Caki2 (cell line): ENCODE measurements around the gene AMH. TPM values are rescaled to one million over a fixed set of nuclear protein-coding genes. Genes with fewer than 3 reads are reported as not detected.
"Not testable (repeated sequence)": the region's sequence is repeated elsewhere in the genome, so short reads cannot be mapped to it uniquely, and the experiment has no call there.

ENCODE experiments used
- DNase-seq: peaks from one replicate; pipeline ENCODE4 v3.0.0-alpha.2; 2015; ENCODE audit warnings: low read depth
- in situ Hi-C: cut with HindIII; loops from 2 replicates; pipeline ENCODE4 v1.10.0; 2016; ENCODE audit warnings: low sequenced_read_pairs, low pct_unique_long_range_greater_than_20kb, mixed read lengths
- total RNA-seq: library from RNA; depleted of rRNA; stranded (reverse); fragments of >200 nt; shearing (Covaris generic); gene quantifications from 2 replicates; pipeline ENCODE4 v1.2.3, GENCODE V29; 2014; ENCODE audit warnings: low replicate concordance; rRNA removed

Gene AMH
- 3.0 and 11.7 TPM in 2 replicates for total RNA-seq

DNA sequence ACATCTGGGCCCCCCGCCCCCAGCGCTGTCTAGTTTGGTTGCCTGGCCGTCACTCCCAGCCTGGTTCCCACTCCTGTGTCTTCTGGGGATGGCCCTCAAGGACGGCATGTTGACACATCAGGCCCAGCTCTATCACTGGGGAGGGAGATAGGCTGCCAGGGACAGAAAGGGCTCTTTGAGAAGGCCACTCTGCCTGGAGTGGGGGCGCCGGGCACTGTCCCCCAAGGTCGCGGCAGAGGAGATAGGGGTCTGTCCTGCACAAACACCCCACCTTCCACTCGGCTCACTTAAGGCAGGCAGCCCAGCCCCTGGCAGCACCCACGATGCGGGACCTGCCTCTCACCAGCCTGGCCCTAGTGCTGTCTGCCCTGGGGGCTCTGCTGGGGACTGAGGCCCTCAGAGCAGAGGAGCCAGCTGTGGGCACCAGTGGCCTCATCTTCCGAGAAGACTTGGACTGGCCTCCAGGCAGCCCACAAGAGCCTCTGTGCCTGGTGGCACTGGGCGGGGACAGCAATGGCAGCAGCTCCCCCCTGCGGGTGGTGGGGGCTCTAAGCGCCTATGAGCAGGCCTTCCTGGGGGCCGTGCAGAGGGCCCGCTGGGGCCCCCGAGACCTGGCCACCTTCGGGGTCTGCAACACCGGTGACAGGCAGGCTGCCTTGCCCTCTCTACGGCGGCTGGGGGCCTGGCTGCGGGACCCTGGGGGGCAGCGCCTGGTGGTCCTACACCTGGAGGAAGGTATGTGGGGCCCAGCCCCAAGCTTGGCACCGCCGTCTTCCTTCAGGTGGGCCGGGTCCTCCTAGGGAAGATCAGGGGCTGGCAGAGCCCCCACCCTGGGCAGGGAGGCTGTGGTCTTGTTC is at the start of gene AMH:
Gene AMH, plus strand, starts transcription at position 314 of the 857 bp plus-strand sequence. Its CDS starts 10 bp downstream, at position 324.
- in situ Hi-C loops = no loop called here
- no peak for DNase-seq

DNA sequence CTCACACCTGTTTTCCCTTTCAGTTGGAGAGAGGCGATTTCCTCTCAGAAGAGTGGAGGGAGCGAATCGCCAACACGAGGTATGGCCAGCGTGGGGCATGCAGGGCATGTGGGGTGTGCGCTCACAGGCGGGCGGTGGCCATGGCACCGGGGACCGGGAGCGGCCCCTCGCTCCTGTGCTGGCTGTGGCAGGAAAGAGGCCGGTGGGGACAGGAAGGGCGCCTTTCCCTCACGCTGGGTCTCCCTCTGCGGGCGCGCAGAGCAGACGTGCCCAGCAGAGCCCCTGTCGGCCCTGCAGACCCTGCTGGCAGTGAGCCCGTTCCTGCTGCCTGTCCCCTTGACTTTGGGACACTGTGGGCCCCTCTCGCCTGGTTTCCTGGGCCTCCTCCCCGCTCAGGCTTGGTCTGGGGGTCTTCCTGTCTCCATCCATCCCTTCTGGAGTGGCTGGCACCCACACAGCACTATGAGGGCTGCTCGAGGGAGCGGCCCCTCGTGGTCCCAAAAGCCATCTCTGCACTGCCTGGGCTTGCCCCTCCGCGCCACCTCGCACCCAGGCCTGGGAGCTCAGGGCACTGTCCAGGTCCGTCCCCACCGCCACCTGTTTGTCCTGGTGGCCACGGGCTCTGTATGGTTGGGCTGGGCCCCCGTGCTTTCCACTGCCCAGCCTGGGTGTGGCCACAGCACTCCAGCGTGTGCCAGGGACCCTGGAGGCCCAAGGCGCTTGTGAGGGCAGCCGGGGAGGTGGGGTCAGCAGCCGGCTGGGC is 49.1 kb upstream of the AMH start:
- in situ Hi-C loops = no loop called here
- DNase-seq = no peak

- in situ Hi-C loops = not testable (repeated sequence)
These were observed 48.4 kb upstream of the AMH start for GRCh38 chr19:2200624-2201294.

DNA sequence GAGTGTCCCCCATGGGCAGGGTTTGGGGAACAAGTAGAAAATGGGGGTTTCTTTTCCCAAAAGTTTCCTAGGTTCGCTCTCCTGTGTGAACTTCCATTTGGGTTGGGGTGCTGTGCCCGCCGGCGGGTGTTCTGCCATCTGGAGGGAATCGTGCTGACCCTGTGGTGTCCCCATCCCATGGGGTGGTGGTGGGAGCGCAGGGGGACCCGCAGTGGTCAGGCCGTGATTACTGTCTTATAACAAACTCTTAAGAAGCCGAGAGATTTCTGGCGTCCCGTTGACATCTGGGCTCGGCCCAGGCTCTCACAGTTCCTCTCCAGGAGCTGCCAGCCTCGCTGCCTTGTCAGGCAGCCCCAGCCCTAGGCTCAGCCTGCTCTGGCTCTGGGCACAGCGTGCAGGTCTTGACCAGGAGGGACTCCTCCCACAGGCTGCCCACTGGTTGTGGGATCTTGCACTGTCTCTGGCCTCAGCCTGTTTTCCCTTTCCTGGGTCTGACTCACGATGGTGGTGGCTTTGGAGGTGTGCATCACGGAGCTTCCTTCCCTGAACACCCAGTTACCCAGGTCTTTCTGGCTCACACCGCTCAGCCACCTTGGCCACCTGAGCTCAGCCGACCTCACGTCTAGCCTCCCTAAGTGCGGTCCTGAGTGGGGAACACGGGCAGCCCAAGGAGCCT is 47.5 kb upstream of the AMH start:
- in situ Hi-C loops = no loop called here
- DNase-seq = no peak

More at GRCh38 chr19:2200624-2201294, 48.4 kb upstream of the AMH start:
- not testable (repeated sequence) for DNase-seq

DNA sequence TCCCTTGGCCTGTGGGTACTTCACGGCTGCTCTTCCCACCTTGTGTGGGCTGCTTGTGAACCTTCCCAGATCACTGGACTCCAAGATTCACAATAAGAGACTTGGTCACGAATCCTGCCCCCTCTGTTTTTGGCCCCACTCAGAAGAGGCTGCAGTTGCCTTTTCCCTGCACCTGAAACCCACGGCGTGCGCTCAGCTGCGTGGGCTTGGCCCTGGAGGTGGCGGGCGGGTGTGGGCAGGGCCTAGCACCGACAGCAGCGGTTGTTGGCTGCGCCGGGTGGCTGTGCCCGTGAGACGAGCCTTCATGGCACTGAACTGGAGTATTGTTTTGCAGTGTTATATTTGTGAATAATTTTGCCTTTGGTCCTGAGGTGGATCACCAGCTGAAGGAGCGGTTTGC is 46.8 kb upstream of the AMH start:
- no peak for DNase-seq
- in situ Hi-C loops = no loop called here

GRCh38 chr19:2207008-2207407 is 42.1 kb upstream of the AMH start:
- DNase-seq = no peak
- in situ Hi-C loops = no loop called here

DNA sequence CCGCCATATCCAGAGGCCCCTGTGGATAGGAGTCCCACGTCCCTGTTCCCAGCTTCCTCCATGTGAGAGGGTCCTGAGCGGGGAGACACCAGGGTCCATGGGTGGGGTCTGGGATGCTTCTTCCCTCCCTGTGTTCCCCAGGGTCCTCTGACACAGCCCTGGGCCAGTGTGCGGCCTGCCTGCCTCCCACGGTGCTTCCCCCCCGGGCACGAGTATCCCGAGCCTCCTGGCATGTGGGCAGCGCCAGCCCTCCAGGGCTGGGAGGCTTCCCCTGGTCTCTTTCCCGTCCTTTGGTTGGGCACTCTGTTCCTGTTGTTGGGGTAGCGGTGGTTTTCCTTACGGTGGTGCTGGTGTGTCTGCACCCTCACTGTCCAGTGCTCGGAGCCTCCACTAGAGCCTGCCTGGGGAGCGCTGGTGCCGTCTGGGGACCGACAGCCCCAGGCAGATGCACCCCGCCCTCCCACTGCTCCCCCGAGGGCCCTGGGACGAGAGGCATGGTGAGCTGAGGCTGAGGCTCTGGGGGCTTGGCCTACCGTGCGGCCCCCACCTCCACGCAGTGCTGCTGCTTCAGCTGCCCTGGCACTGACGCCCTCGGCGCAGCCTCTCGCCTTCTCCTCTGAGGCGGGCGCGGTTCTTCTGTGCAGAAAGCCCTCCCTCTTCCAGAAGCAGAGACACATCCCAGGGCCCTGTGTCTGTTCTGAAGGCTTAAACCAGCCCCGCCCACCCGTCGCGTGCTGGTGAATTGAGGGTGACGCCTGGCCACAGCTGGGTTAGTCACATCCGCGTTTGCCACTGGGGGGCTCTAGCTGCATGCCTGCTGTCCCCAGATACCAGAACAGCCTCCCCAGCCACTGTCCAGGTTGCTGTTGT is 40.9 kb upstream of the AMH start:
- in situ Hi-C loops = no loop called here
- no peak for DNase-seq

- in situ Hi-C loops = no loop called here
- no peak for DNase-seq
These were observed 40.1 kb upstream of the AMH start for GRCh38 chr19:2208975-2209374.

DNA sequence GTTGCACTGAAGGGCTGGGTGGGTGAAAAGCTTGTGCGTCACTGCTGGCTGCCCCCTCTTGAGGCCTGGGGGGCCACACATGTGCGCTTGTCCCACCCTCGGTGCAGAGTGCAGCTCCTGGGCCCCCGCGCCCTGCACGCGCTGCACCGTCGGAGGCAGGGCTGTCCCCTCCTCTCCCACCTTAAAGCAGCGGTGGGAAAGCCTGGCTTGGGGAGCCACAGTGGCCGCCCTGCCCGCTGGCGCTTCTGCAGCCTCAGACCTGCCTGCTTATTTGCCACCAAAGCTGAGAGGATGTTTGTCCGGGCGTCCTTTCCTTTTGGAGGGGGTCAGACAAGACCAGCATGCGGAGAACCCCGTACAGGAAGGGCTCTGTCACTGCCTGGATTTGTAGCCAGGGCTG is 39.7 kb upstream of the AMH start:
- DNase-seq = no peak
- in situ Hi-C loops = no loop called here

GRCh38 chr19:2210206-2210605 is 38.9 kb upstream of the AMH start:
- no peak for DNase-seq
- in situ Hi-C loops = no loop called here

DNA sequence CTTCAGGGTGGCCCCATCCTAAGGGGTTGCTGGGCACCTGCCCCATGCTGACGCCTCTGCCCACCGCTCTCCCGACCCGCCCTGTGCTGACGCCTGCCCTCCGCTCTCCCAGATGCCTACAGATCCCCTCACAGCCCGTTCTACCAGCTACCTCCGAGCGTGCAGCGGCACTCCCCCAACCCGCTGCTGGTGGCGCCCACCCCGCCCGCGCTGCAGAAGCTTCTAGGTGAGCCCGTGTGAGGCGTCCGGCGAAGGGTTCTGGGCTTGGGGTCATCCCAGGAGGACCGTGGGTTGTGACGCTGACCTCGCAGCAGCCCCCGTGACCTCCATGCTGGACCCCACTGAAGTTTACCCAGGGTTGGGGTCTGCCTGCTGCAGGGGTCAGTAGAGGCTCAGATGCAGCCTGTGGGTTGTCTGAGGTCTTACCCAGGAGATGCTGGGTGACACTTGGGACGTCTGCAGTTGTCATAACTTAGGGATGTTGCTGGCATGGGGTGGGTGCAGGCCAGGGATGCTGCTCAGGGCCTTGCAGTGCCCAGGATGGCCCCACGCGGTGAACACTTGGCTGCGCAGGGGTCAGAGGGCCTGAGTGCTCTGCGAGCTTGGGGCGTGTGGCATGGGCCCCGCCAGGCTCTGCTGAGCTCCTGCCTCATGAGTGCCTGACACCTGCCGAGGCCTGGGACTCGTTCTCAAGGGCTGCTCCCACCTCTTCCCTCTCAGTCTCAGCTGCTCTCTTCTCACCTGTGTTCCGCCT is 38.0 kb upstream of the AMH start:
- DNase-seq = no peak
- in situ Hi-C loops = no loop called here

DNA sequence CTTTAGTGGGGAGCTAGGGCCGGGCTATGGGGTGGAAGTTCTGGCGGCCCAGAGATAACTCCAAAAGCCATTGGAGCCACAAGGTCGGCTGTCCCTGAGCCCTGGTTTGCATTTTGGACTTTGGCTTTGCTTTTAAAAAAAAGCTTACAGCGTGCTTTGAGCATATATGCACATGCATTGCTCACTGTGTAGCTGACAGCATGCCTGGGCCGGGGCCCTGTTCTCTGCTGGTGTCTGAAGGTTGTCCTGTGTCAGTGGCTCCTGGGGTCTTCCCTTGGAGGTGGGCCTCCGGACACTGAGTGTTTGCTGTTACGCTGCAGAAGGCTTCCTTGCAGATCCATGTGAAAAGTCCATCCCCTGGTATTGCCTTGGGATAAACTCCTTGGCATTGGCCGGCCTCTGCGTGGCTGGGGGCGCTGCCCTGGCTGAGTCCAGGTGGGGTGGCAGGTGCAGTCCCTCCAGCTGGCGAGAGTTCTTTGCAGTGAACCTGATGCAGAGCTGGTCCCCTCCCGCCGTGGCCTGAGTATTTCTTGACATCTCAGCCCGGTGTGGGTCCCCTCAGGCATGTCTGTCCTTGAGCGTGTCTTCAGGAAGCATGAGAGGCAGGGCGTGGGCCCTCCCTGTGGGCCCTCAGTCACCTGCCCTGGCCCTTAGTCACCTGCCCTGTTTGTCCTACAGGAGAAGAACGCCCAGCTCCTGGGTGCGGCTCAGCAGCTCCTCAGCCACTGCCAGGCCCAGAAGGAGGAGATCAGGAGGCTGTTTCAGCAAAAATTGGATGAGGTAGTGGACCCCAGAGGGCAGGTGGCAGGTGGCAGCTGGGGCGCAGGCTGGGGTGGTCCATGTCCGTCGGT is 36.0 kb upstream of the AMH start:
- in situ Hi-C loops = no loop called here

DNA sequence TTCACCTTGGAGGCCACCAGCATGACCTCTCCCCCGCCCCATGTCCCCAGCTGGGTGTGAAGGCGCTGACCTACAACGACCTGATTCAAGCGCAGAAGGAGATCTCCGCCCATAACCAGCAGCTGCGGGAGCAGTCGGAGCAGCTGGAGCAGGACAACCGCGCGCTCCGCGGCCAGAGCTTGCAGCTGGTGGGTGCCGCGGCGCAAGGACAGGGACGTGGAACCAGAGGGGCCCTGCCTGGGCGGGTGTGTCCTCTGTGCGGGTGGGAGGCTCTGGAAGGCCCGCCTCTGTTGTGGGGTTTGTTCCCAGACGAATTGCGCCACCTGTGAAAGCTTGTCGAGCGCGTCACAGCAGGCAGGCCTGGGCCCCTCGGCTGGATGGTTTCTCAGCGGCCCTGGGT is 35.3 kb upstream of the AMH start:
- in situ Hi-C loops = no loop called here
- DNase-seq = no peak

More for the DNA sequence above, 36.0 kb upstream of the AMH start:
- DNase-seq = no peak

DNA sequence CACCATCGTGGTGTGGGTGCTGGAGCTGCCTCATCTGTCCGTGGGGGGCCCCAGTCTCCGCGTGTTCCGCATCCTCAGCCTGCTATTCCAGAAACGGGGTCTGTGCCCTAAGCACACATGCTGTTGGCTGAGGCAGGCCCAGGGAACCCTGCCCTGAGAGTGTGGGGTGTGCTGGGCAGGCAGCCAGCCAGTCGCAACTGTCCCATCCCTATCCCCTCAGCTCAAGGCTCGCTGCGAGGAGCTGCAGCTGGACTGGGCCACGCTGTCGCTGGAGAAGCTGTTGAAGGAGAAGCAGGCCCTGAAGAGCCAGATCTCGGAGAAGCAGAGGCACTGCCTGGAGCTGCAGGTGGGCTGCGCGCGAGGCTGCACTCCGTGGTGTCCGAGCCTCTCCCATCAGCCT is 34.9 kb upstream of the AMH start:
- no peak for DNase-seq
- in situ Hi-C loops = no loop called here

- no peak for DNase-seq
- in situ Hi-C loops = no loop called here
These were observed 33.8 kb upstream of the AMH start for GRCh38 chr19:2215281-2215751.
